GM12801 (cell line): Measurements from ENCODE around the gene LTBR.

Experiments
- TF ChIP-seq, protein P1 (sequence below): IDR thresholded peaks from one replicate; pipeline ENCODE4 v1.5.1; 2011; ENCODE audit warnings: control low read depth; ENCODE audit not compliant: insufficient read length; ENCODE audit errors: extremely low read depth

LTBR gene

GRCh38 chr12:6354495-6355393, 29.2 kb upstream of the LTBR start:
- TF ChIP-seq, protein P1, sequence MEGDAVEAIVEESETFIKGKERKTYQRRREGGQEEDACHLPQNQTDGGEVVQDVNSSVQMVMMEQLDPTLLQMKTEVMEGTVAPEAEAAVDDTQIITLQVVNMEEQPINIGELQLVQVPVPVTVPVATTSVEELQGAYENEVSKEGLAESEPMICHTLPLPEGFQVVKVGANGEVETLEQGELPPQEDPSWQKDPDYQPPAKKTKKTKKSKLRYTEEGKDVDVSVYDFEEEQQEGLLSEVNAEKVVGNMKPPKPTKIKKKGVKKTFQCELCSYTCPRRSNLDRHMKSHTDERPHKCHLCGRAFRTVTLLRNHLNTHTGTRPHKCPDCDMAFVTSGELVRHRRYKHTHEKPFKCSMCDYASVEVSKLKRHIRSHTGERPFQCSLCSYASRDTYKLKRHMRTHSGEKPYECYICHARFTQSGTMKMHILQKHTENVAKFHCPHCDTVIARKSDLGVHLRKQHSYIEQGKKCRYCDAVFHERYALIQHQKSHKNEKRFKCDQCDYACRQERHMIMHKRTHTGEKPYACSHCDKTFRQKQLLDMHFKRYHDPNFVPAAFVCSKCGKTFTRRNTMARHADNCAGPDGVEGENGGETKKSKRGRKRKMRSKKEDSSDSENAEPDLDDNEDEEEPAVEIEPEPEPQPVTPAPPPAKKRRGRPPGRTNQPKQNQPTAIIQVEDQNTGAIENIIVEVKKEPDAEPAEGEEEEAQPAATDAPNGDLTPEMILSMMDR, result no peak

DNA sequence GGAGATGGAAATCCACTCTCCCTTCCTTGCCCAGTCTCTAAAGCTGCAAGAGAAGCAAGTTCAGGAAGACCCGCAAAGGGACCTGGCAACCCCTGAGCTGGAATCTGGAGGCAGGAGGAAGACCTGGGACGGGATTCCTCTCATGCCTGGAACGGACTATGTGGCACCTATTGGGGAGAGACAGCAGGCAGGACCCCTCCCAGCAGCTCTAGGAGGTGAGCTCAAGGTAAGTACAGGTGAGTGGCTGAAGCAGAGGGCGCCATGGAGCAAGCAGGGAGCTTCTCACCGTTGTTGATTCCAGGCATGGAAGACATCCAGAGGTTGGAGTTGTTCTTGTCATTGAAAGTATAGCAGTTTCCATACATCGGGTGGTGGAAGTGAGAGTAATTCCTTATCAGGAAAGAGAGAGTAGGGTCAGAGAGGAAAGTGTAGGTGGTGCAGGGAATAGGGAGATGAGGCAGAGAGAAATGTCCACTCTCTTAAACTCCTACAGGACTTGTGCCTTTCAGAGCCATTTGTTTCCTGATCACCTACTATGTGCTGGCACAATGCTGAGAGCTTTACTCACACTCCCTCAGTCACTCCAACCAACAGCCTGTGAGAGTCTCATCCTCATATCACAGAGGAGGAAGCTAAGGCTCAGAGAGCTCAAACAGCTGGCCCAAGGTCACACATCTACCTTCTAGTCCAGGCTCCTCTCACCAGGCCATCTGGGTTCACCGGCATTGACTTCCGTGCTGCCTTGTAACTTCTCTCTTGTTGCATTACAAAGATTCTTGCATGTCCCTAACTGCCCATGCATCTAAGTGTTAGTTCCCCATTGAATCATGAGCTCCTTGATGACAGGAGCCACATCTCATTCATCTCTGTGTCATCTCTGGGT, 28.2 kb upstream of the LTBR start:
- TF ChIP-seq, protein P1, result no peak

GRCh38 chr12:6356374-6356820, 27.6 kb upstream of the LTBR start:
- TF ChIP-seq, protein P1, result no peak

DNA sequence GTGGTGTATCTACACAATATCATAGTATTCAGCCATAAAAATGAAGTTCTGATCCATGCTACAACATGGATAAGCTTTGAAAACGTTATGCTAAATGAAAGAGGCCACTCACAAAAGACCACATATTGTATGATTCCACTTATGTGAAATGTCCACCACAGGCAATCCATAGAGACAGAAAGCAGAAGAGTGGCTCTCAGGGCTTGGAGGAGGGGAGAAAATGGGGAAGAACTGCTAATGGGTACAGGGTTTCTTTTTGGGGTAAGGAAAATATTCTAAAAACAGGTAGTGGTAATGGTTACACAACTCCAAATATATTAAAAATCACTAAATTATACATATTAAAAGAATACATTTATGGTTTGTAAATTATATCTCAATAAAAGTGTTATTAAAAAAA, 25.1 kb upstream of the LTBR start:
- TF ChIP-seq, protein P1, result no peak

- TF ChIP-seq, protein P1, result no peak
These were observed 23.8 kb upstream of the LTBR start for GRCh38 chr12:6360080-6360571.

GRCh38 chr12:6360578-6361490, 23.1 kb upstream of the LTBR start:
- TF ChIP-seq, protein P1, result no peak

- TF ChIP-seq, protein P1, result no peak
These were observed 22.1 kb upstream of the LTBR start for GRCh38 chr12:6361834-6362233.
